ENCODE data around the gene GEMIN7.

Gene GEMIN7

DNA sequence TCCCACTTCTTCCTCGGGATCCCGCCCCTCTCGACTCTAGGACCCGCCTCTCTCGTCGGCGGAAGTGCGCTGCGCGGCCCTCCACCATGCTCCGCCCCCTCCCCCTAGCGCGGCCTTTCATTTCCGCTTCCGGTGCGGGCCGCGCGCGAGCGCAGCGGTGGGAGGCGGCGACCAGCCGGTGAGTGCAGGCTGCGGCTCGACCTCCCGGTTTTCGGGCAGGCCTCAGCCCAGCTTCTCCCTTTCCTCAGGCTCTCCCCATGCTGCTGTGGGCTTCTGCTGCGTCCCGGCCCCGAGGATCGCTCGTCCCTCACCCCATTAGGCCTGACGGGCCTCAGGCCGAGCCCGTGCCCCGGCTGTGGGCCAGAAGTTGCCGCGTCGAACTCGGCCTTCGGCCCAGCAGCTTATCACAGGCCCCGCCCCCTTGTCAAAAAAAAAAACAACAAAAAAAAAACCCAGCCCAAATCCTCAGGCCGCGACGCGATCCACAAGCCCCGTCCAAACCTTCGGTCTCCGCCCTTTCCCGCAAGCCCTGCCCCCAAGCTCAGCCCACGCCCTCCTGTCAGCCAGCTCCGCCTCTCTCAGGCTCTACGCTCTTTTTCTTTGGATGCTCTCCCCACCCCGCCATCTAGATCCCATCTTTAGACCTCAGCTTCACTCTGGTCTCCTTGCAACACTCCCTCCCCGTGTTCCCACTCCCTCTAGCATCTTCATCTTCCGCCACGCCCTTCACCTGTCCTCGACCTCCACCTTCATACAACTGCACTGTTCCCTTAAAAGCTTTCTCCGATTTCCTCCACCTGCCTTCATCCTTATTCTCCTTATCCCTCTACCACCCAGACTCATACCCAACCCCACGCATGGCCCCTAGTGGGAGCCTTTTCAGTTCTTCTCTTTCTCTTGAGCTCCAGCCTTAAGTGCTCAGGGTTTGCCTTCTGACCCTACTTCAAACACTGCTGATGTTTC lies 39.8 kb upstream of the GEMIN7 start, which contains the start of gene CLASRP:
Gene CLASRP, plus strand, starts transcription at position 115 of the 963 bp plus-strand sequence. CDS start 1,168 bp downstream, outside the sequence.
- Histone ChIP-seq H3K9me3 (no peaks in the 10 kb centered on the region), H3K4me1 (peaks cover 0 to 38% (median 30%) of the 10 kb centered on the region in 4 donors), H3K27ac (peak within 1 kb of the TSS; percentile 73 to 92), H3K27me3 (no peaks in the 10 kb centered on the region), H3K36me3 (peaks cover 31 to 62% (median 53%) of the 10 kb centered on the region in 3 donors), H3K4me3 (peak within 1 kb of the TSS; percentile 66 to 85)
- peak; percentile 88 to 95 for DNase-seq
- intact Hi-C loops (cut with DNase I; ENCODE audit: low total_unique reads) = no loop called here
- TF ChIP-seq, protein P1, sequence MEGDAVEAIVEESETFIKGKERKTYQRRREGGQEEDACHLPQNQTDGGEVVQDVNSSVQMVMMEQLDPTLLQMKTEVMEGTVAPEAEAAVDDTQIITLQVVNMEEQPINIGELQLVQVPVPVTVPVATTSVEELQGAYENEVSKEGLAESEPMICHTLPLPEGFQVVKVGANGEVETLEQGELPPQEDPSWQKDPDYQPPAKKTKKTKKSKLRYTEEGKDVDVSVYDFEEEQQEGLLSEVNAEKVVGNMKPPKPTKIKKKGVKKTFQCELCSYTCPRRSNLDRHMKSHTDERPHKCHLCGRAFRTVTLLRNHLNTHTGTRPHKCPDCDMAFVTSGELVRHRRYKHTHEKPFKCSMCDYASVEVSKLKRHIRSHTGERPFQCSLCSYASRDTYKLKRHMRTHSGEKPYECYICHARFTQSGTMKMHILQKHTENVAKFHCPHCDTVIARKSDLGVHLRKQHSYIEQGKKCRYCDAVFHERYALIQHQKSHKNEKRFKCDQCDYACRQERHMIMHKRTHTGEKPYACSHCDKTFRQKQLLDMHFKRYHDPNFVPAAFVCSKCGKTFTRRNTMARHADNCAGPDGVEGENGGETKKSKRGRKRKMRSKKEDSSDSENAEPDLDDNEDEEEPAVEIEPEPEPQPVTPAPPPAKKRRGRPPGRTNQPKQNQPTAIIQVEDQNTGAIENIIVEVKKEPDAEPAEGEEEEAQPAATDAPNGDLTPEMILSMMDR (IDR thresholded peaks at IDR 0.05) = no peak

DNA sequence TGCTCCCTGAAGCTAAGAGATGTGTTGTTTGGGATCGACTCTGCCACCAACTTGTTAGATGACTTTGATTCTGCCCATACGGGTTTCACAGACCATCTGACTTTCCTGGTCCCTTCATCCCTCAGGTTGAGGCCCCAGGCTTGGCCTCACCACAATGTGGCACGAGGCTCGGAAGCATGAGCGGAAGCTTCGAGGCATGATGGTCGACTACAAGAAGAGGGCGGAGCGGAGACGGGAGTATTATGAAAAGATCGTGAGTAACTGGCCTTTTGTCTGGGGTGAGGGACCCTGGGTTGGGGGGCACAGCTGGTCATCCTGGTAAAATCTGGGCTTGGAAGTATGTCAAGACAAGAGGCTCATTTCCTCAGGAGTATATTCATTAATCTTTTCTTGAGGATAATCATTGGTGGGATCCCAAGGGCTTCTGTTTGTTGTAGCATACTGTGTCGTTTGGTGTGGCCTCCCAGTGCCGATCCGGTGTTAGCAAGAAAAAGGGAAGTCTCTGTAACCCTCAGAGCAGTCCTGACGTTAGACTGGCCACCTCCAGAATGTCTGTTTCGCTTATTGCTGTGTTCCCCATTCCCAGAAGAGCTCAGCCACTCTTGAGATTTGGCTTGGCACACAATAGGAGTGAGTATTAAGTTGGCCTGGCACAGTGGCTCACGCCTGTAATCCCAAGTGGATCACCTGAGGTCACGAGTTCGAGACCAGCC lies 38.8 kb upstream of the GEMIN7 start:
- peaks cover 31 to 62% (median 59%) of the 10 kb centered on the region in 3 donors for H3K36me3 ChIP-seq
- TF ChIP-seq, protein P1 (IDR thresholded peaks at IDR 0.05) = no peak
- H3K9me3 ChIP-seq = no peaks in the 10 kb centered on the region
- peaks cover 0 to 38% (median 30%) of the 10 kb centered on the region in 4 donors for H3K4me1 ChIP-seq
- intact Hi-C loops (cut with DNase I; ENCODE audit: low total_unique reads) = no loop called here
- DNase-seq = no peak
- no peaks in the 10 kb centered on the region for H3K27me3 ChIP-seq
- peak overlapping the region; percentile 73 to 92 for H3K27ac ChIP-seq
- H3K4me3 ChIP-seq = peak overlapping the region; percentile 66 to 85

DNA sequence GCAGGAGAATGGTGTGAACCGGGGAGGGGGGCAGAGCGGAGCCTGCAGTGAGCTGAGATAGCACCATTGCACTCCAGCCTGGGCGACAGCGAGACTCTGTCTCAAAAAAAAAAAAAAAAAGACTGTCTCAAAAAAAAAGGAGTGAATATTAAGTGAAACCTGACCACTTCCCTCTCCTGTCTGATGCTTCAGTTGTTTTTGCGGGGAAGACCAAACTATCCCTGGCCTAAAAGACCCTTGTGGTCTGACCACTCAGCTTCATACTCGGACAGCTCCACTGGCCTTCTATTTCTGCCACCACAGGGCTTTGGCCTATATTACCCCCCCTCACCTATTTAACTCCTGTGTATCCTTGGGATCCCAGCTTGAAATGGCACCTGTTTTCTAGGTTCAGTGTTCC lies 37.9 kb upstream of the GEMIN7 start:
- intact Hi-C loops (cut with DNase I; ENCODE audit: low total_unique reads) = no loop called here
- peaks cover 38 to 62% (median 60%) of the 10 kb centered on the region in 3 donors for H3K36me3 ChIP-seq
- no peak overlapping the region for H3K4me3 ChIP-seq
- H3K4me1 ChIP-seq = peaks cover 0 to 43% (median 32%) of the 10 kb centered on the region in 4 donors
- H3K27ac ChIP-seq = no peak overlapping the region
- TF ChIP-seq, protein P1 (IDR thresholded peaks at IDR 0.05) = no peak
- no peak for DNase-seq
- H3K27me3 ChIP-seq = no peaks in the 10 kb centered on the region
- no peaks in the 10 kb centered on the region for H3K9me3 ChIP-seq

DNA sequence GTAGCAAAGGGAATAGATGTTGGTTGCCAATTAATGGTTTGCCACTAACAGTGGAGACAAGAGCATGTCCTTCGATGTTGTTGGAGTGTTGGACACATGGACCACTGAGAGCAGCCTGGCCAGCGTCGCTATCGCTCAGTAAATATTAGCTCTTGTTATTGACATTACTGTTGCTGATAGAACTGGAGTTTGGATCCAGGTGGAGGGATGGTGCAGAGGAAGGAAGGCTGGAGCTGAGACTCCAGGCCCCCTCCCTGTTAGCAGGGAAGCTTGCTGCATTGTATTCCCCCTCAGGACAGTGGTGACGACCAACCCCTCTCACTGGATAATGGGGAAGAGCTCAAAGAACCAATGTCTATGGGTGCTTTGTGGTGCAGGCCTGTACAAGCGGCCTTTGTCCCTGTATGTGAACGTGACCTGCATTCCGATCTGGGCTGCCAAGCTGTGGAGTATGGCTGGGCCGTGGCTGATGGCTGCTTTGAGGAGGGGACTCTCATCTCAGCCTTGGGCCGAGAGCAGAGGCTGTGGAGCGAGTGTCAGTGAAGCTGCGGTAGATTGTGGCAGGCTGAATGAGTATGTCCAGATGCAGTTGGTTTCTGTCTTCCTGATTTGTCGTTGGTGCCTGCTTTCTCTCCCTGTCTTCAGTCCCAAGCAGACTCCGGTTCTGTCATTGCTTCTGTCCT lies 33.2 kb upstream of the GEMIN7 start:
- Histone ChIP-seq H3K36me3 (peaks cover 32 to 64% (median 58%) of the 10 kb centered on the region in 3 donors), H3K27me3 (no peaks in the 10 kb centered on the region), H3K4me1 (peaks cover 0 to 48% (median 17%) of the 10 kb centered on the region in 4 donors), H3K4me3 (no peak overlapping the region), H3K27ac (no peak overlapping the region), H3K9me3 (no peaks in the 10 kb centered on the region)
- no peak for DNase-seq
- TF ChIP-seq, protein P1 (IDR thresholded peaks at IDR 0.05) = no peak
- intact Hi-C loops (cut with DNase I; ENCODE audit: low total_unique reads) = no loop called here

DNA sequence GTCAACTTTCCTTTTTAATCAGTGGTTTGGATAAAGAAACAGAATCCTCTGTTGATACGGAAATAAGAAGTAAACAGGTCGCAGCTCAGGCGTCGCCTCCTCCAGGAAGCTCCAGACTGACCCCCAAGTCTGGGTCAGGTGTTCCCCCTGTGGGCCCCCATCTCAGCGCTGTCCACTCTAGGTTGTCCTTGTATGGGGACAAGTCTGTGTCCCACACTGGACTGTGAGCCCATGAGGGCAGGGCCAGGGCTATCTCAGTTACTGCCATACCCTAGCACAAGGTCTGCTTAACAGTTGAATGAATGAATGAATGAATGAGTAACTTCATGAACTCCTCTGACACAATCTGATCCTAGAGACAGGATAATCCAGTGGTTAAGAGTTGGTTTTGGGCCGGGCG lies 32.7 kb upstream of the GEMIN7 start:
- no peak overlapping the region for H3K4me3 ChIP-seq
- intact Hi-C loops (cut with DNase I; ENCODE audit: low total_unique reads) = no loop called here
- peaks cover 0 to 42% (median 12%) of the 10 kb centered on the region in 4 donors for H3K4me1 ChIP-seq
- TF ChIP-seq, protein P1 (IDR thresholded peaks at IDR 0.05) = no peak
- DNase-seq = no peak
- no peaks in the 10 kb centered on the region for H3K9me3 ChIP-seq
- H3K27me3 ChIP-seq = no peaks in the 10 kb centered on the region
- H3K36me3 ChIP-seq = peaks cover 29 to 61% (median 53%) of the 10 kb centered on the region in 3 donors
- no peak overlapping the region for H3K27ac ChIP-seq
